ENCODE data around the gene ABCA9. TPM values are rescaled to one million over a fixed set of nuclear protein-coding genes. Genes with fewer than 3 reads are reported as not detected.
"Not testable (repeated sequence)": the region's sequence is repeated elsewhere in the genome, so short reads cannot be mapped to it uniquely, and the experiment has no call there.

ABCA9 gene
- total and polyA plus RNA-seq, 9 donors, result 10.3 to 18.5 (median 13.2) TPM

GRCh38 chr17:69086641-69087040 is 25.9 kb upstream of the ABCA9 start:
- WGBS (ENCODE audit: insufficient coverage), result no CpG with 5 or more reads among the region's 1 CpG
- Histone ChIP-seq H3K4me3 (ENCODE audit: low read length) (no peak overlapping the region), H3K27me3 (ENCODE audit: control insufficient read depth, insufficient read depth, low read length) (no peaks in the 10 kb centered on the region), H3K4me1 (ENCODE audit: control insufficient read depth, insufficient read depth, low read length) (no peaks in the 10 kb centered on the region), H3K9me3 (replicated peaks; ENCODE audit: control insufficient read depth, low read depth, low read length) (no peaks in the 10 kb centered on the region), H3K27ac (ENCODE audit: low read length) (no peak overlapping the region), H3K36me3 (ENCODE audit: control insufficient read depth, insufficient read depth, low read length) (peaks cover 16% of the 10 kb centered on the region)
- peak; percentile 78 for DNase-seq

- H3K4me3 ChIP-seq (ENCODE audit: low read length), result no peak overlapping the region
- 57% methylated on average over 11 of the region's 13 CpGs for WGBS (ENCODE audit: insufficient coverage)
- DNase-seq, result no peak
- no peak overlapping the region for H3K27ac ChIP-seq (ENCODE audit: low read length)
- H3K9me3 ChIP-seq (replicated peaks; ENCODE audit: control insufficient read depth, low read depth, low read length), result no peaks in the 10 kb centered on the region
- no peaks in the 10 kb centered on the region for H3K4me1 ChIP-seq (ENCODE audit: control insufficient read depth, insufficient read depth, low read length)
- H3K27me3 ChIP-seq (ENCODE audit: control insufficient read depth, insufficient read depth, low read length), result no peaks in the 10 kb centered on the region
- H3K36me3 ChIP-seq (ENCODE audit: control insufficient read depth, insufficient read depth, low read length), result peaks cover 21% of the 10 kb centered on the region
These were observed 24.2 kb upstream of the ABCA9 start for GRCh38 chr17:69084911-69085310.

- Histone ChIP-seq H3K36me3 (ENCODE audit: control insufficient read depth, insufficient read depth, low read length) (peaks cover 21% of the 10 kb centered on the region), H3K4me3 (ENCODE audit: low read length) (no peak overlapping the region), H3K27me3 (ENCODE audit: control insufficient read depth, insufficient read depth, low read length) (no peaks in the 10 kb centered on the region), H3K27ac (ENCODE audit: low read length) (no peak overlapping the region), H3K9me3 (replicated peaks; ENCODE audit: control insufficient read depth, low read depth, low read length) (no peaks in the 10 kb centered on the region), H3K4me1 (ENCODE audit: control insufficient read depth, insufficient read depth, low read length) (no peaks in the 10 kb centered on the region)
- no peak for DNase-seq
- no CpG with 5 or more reads among the region's 2 CpGs for WGBS (ENCODE audit: insufficient coverage)
These were observed 22.0 kb upstream of the ABCA9 start for GRCh38 chr17:69082696-69083095.

GRCh38 chr17:69078864-69079263 is 18.1 kb upstream of the ABCA9 start:
- peaks cover 15% of the 10 kb centered on the region for H3K36me3 ChIP-seq (ENCODE audit: control insufficient read depth, insufficient read depth, low read length)
- DNase-seq, result no peak
- H3K27me3 ChIP-seq (ENCODE audit: control insufficient read depth, insufficient read depth, low read length), result no peaks in the 10 kb centered on the region
- no peaks in the 10 kb centered on the region for H3K4me1 ChIP-seq (ENCODE audit: control insufficient read depth, insufficient read depth, low read length)
- H3K9me3 ChIP-seq (replicated peaks; ENCODE audit: control insufficient read depth, low read depth, low read length), result no peaks in the 10 kb centered on the region
- H3K27ac ChIP-seq (ENCODE audit: low read length), result no peak overlapping the region
- no peak overlapping the region for H3K4me3 ChIP-seq (ENCODE audit: low read length)

GRCh38 chr17:69075823-69076222 is 15.1 kb upstream of the ABCA9 start:
- H3K36me3 ChIP-seq (ENCODE audit: control insufficient read depth, insufficient read depth, low read length), result peaks cover 5% of the 10 kb centered on the region
- H3K9me3 ChIP-seq (replicated peaks; ENCODE audit: control insufficient read depth, low read depth, low read length), result peaks cover 3% of the 10 kb centered on the region
- H3K27me3 ChIP-seq (ENCODE audit: control insufficient read depth, insufficient read depth, low read length), result no peaks in the 10 kb centered on the region
- no peak for DNase-seq
- no peak overlapping the region for H3K4me3 ChIP-seq (ENCODE audit: low read length)
- H3K27ac ChIP-seq (ENCODE audit: low read length), result no peak overlapping the region
- H3K4me1 ChIP-seq (ENCODE audit: control insufficient read depth, insufficient read depth, low read length), result no peaks in the 10 kb centered on the region

GRCh38 chr17:69073392-69073791 is 12.7 kb upstream of the ABCA9 start:
- DNase-seq; H3K27ac ChIP-seq (ENCODE audit: low read length); H3K36me3 ChIP-seq (ENCODE audit: control insufficient read depth, insufficient read depth, low read length); H3K4me1 ChIP-seq (ENCODE audit: control insufficient read depth, insufficient read depth, low read length); H3K9me3 ChIP-seq (replicated peaks; ENCODE audit: control insufficient read depth, low read depth, low read length); H3K4me3 ChIP-seq (ENCODE audit: low read length); H3K27me3 ChIP-seq (ENCODE audit: control insufficient read depth, insufficient read depth, low read length): not testable (repeated sequence)

GRCh38 chr17:69072803-69073256 is 12.1 kb upstream of the ABCA9 start:
- not testable (repeated sequence) for H3K4me1 ChIP-seq (ENCODE audit: control insufficient read depth, insufficient read depth, low read length); H3K4me3 ChIP-seq (ENCODE audit: low read length); H3K36me3 ChIP-seq (ENCODE audit: control insufficient read depth, insufficient read depth, low read length); H3K27ac ChIP-seq (ENCODE audit: low read length); DNase-seq; H3K27me3 ChIP-seq (ENCODE audit: control insufficient read depth, insufficient read depth, low read length); H3K9me3 ChIP-seq (replicated peaks; ENCODE audit: control insufficient read depth, low read depth, low read length)
- 100% methylated on average over 1 of the region's 1 CpG for WGBS (ENCODE audit: insufficient coverage)

GRCh38 chr17:69071233-69071586 is 10.5 kb upstream of the ABCA9 start:
- H3K27ac ChIP-seq (ENCODE audit: low read length); DNase-seq; H3K4me3 ChIP-seq (ENCODE audit: low read length); H3K4me1 ChIP-seq (ENCODE audit: control insufficient read depth, insufficient read depth, low read length); H3K36me3 ChIP-seq (ENCODE audit: control insufficient read depth, insufficient read depth, low read length); H3K27me3 ChIP-seq (ENCODE audit: control insufficient read depth, insufficient read depth, low read length); H3K9me3 ChIP-seq (replicated peaks; ENCODE audit: control insufficient read depth, low read depth, low read length): not testable (repeated sequence)
- WGBS (ENCODE audit: insufficient coverage), result 80% methylated on average over 2 of the region's 4 CpGs

GRCh38 chr17:69070378-69071232 is 9.9 kb upstream of the ABCA9 start:
- not testable (repeated sequence) for H3K4me1 ChIP-seq (ENCODE audit: control insufficient read depth, insufficient read depth, low read length); H3K9me3 ChIP-seq (replicated peaks; ENCODE audit: control insufficient read depth, low read depth, low read length); H3K4me3 ChIP-seq (ENCODE audit: low read length); H3K27me3 ChIP-seq (ENCODE audit: control insufficient read depth, insufficient read depth, low read length); H3K36me3 ChIP-seq (ENCODE audit: control insufficient read depth, insufficient read depth, low read length); DNase-seq; H3K27ac ChIP-seq (ENCODE audit: low read length)
- WGBS (ENCODE audit: insufficient coverage), result 47% methylated on average over 4 of the region's 12 CpGs

- H3K9me3 ChIP-seq (replicated peaks; ENCODE audit: control insufficient read depth, low read depth, low read length), result peaks cover 3% of the 10 kb centered on the region
- DNase-seq, result peak; percentile 54
- H3K4me3 ChIP-seq (ENCODE audit: low read length), result no peak overlapping the region
- H3K27me3 ChIP-seq (ENCODE audit: control insufficient read depth, insufficient read depth, low read length), result no peaks in the 10 kb centered on the region
- H3K4me1 ChIP-seq (ENCODE audit: control insufficient read depth, insufficient read depth, low read length), result no peaks in the 10 kb centered on the region
- H3K36me3 ChIP-seq (ENCODE audit: control insufficient read depth, insufficient read depth, low read length), result peaks cover 2% of the 10 kb centered on the region
- 69% methylated on average over 2 of the region's 5 CpGs for WGBS (ENCODE audit: insufficient coverage)
- H3K27ac ChIP-seq (ENCODE audit: low read length), result no peak overlapping the region
These were observed 8.6 kb upstream of the ABCA9 start for GRCh38 chr17:69069226-69069750.
